Measurements from ENCODE around the gene UFSP1.

- TF ChIP-seq YY1 (IDR thresholded peaks at IDR 0.05; ENCODE audit: insufficient read depth, insufficient read length): no peak
- TF ChIP-seq ZNF274 (IDR thresholded peaks at IDR 0.05; ENCODE audit: low read depth, low read length): no peak
- no peak for TF ChIP-seq SUZ12 (IDR thresholded peaks at IDR 0.05; ENCODE audit: extremely low read depth, insufficient read depth, insufficient read length)
These were observed 11.5 kb upstream of the UFSP1 start for GRCh38 chr7:100900978-100901377.

Data from NT2/D1 (cell line).